Measurements from ENCODE around the gene GABRD.

Gene GABRD

GRCh38 chr1:2018217-2019171 lies 651 bp upstream of the GABRD start:
- no peak for DNase-seq (ENCODE audit: low spot score)

DNA sequence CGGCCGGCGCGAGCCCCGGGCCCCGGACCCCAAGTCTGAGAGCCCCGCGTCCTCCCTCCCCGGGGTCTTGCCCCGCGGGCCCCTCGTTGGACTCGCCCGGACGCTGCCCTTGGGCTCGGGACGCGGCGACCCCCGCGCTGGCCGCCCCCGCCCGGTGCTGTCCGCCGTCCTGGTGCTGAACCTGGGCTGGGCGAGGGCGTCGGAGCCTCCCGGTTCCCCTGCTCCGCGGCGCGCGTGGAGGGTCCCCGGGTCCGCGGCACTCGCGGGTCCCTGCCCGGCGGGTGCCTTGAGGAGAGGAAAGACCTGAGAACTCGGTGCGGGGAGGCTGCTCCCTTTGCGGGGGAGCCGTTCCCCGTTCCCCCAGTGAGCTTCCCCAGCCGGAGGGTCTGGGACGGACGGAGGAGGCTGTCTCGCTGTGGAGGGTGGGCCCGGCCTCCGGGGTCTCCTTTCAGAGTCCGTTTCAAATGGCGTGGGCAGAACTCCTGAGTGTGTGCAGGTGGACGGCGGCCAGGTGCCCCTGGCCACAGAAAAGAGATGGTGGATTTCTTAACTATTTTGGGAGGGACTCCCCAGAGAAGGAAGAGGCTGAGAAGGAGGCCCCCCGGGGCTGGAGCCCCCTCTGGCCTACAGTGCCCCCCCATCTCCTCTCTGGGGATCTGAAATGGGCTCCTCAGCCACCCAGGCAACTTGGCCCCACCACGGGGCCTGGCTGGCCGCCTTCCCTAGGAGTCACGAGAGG lies 595 bp downstream of the GABRD start:
- DNase-seq (ENCODE audit: low spot score) = no peak

DNA sequence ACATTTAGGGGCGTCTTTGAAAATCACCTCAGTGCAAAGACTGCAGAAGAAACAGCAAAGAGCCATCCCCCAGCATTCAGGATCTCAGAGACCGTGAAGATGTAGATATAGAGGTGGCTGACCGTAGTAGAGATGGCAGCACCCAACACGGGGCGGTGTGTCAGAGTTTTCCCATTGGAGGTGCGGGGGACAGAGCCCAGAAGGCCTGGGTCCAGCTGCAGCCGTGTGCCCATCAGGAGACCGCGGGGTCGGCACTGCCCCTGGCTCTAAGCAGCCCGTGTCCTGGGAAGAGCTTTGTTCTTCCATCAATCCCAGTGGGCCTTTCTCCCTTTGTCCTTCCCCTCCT lies 1.1 kb downstream of the GABRD start:
- DNase-seq (ENCODE audit: low spot score) = no peak

DNA sequence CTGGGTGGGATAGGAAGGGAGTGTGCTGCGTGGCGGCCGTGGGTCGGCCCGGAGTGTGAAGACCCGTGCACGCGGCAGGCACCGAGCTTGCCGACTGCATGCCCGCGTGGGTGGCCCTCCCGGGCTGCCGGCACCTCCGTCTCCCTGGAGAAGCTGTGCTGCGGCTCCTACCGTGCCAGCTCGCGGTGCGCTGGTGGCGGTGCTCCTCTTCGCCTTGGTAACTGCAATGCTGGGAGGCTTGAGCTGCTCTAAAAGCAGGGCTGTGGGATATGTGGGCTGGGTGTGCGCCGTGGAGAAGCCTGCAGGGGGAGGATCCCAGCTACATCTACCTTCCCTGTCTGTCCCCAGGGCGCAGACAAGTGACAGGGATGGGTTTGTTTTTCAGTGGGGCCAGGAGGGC lies 2.4 kb downstream of the GABRD start:
- no peak for DNase-seq (ENCODE audit: low spot score)

GRCh38 chr1:2022063-2022770 lies 3.1 kb downstream of the GABRD start:
- no peak for DNase-seq (ENCODE audit: low spot score)

DNA sequence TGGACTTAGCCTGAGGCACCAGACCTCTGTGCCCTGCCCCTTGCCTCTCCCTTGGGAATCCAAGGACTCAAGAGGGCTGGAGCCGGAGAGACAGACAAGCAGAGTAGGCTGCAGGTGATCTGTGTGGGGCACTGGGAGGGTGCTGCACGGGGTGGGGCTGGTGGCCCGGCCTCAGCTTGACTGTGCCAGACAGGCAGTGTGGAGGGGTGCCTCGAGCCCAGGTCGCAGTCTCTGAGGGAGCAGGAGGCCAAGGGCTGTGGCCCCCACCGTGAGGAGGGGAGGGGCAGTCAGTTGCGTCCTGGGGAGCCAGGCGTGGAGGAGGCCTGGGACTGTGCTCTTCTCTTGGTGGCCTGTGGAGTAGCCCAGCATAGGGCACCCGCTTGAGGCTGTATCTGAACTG lies 4.0 kb downstream of the GABRD start:
- DNase-seq (ENCODE audit: low spot score) = no peak

DNA sequence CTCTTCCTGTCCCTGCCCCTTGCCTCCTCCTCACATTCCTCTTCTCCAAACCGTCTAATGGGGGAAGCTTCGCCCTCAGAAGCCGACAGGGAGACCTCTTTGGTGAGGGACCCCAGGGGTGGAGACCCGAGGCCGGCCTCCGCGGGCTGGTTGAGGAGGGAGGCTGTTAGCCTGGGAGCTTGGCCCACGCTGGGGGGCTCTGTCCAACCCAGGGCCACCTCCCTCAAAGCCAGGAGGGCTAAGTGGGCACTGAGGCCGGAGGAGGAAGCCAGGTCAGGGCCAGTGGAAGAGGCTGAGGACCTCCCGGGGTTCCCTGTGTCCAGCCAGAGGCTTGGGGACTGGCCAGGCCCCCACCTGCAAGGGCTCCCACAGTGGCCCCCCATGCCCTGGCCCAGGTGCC lies 5.3 kb downstream of the GABRD start:
- DNase-seq (ENCODE audit: low spot score) = no peak

GRCh38 chr1:2024887-2025286 lies 5.7 kb downstream of the GABRD start:
- no peak for DNase-seq (ENCODE audit: low spot score)

DNA sequence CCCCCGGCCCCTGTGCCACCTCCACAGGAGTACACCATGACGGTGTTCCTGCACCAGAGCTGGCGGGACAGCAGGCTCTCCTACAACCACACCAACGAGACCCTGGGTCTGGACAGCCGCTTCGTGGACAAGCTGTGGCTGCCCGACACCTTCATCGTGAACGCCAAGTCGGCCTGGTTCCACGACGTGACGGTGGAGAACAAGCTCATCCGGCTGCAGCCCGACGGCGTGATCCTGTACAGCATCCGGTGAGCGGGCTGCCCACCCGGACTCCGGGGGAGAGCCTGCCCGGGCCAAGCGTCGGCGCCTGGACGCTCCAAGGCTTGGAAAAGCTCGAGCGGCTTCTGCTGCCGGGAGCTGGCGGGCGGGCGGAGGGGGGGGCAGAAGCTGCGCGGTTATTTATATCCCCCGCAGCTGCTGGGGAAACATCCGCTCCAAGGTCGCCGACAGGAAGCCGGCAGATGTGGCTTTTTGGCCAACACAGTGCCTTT lies 6.4 kb downstream of the GABRD start:
- DNase-seq (ENCODE audit: low spot score) = no peak

GRCh38 chr1:2027961-2028583 lies 8.9 kb downstream of the GABRD start:
- DNase-seq (ENCODE audit: low spot score) = no peak

- DNase-seq (ENCODE audit: low spot score) = no peak
Observed at GRCh38 chr1:2028870-2029560, 9.9 kb downstream of the GABRD start.

GRCh38 chr1:2029561-2029960 lies 10.4 kb downstream of the GABRD start:
- no peak for DNase-seq (ENCODE audit: low spot score)

DNA sequence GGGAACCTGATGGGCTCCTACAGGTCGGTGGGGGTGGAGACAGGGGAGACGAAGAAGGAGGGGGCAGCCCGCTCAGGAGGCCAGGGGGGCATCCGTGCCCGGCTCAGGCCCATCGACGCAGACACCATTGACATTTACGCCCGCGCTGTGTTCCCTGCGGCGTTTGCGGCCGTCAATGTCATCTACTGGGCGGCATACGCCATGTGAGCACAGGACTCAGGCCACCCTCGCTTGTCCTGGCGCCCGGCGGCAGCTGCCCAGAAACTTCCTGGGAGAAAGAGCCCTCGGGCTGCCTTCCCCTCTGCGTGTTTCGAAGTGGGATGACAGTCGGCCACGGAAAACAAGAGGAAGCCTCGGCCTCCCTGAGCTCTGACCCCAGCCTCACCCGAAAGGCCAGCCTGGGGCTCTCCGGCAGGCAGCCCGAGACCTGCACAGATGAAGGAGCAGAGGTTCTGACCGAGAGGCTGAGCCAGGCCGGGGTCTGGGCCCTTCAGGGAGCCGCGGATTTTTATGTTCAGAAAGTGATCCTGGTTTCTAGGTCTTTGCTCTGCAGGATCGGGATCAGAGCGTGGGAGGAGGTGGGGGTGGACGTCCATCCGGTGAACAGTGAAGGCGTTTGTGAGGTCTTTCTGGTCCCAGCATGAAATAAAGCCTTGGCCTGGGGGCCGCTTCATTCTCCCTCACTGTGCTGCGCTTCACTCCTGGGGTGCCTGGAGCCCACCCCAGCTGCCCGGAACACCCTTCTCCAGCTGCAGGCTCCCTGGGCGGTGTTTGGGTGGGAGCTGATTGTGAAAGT lies 11.1 kb downstream of the GABRD start:
- DNase-seq (ENCODE audit: low spot score) = no peak

DNA sequence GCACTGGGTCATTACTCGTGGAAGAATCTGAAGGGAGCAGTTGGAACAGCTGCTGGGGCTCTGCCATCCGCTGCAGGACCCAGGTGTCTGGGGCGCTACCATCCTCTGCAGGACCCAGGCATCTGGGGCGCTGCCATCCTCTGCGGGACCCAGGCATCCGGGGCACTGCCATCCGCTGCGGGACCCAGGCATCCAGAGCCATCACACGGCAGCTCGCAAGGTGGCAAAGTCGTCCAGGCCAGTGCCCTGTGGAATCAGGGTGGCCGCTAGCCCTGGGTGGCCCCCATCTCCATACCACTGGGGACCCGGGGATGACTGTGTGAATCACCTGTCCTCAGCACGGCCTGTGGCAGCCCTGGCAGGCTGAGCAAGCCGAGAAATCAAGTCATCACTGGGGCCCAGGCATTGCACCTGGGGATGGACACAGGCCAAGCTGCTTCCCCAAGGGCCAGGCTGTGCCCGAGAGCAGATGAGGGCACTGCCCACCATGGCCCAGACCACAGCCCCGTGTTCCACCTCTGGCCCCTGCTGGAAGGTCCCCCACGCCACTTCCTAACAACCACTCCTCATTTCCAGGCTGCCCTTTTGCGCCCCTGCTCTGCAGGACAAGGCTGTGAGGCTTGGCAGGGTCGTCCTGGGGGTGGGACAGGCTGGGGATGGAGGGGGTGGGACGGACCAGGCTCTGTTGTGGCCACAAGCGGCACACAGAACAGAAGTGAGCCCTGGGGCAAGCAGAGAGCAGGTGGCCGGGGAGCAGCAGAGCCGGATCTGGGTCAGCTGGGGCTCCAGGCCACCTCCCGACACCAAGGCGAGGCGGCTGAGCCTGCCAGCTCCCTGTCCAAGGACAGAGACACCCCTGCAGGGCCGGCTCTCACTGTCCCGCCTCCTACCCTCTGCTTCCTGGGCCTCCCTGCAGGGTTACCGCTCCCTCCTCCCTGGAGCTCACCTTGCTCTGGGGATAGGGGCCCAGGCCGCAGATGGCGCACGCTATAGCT lies 12.7 kb downstream of the GABRD start:
- no peak for DNase-seq (ENCODE audit: low spot score)

DNA sequence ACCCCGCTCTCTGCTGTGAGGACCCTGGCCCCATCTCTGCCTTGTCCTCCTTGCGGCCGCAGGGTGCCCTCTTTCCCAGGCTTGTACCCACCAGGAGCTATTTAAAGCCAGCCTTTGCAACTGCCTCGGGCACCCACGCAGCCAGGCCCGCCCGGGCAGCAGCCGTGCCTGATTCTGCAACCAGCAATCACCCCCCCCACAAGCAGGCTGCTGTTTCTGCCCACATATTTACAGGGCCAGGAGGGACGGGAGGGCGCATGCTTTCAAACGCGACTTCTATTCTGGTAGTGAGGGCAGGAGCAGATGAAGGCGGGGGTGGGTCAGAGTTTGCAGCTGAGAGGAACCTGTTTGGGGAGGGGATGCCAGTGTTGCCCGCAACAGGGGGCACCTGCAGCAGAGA lies 13.6 kb downstream of the GABRD start:
- no peak for DNase-seq (ENCODE audit: low spot score)

DNA sequence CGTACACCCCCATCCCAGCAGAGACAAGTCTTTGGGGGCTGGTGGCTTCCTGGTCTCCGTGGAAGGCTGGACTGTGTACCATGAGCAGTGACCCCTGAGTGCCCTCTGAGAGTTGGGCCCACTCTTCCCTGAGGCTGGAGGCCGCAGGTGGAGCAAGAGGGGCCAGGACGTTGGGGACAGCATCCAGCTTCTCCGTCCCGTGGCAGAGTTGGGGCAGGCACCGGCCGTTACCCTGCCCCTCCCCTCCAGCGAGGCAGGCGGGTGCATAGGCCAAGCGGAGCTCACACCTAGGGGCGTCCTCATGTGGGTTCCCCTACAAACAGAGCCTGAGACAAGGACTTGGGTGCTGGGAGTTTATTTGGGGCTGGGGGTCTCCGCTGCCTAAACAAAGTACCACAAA lies 14.0 kb downstream of the GABRD start:
- DNase-seq (ENCODE audit: low spot score) = no peak

DNA sequence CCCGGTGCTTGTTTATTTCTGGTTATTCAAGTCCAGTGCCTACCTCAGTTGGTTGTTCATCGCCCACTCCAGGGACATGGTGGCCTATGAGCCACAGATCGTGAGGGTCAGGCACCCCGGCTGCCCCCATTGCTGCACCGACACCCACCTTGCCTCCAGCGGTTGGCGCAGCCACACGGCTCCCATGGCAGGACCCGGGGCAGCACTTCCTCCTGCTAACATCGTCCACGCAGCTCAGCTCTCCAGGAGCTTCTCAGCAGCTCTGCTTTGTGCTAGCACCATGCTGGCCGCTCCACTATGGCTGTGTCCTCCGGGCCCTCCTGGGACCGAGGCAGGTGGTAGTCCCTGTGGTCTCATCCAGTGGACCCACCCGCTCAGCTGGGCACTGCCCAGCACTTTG lies 17.1 kb downstream of the GABRD start:
- DNase-seq (ENCODE audit: low spot score) = no peak

- DNase-seq (ENCODE audit: low spot score) = no peak
Observed at GRCh38 chr1:2037314-2037979, 18.3 kb downstream of the GABRD start.

DNA sequence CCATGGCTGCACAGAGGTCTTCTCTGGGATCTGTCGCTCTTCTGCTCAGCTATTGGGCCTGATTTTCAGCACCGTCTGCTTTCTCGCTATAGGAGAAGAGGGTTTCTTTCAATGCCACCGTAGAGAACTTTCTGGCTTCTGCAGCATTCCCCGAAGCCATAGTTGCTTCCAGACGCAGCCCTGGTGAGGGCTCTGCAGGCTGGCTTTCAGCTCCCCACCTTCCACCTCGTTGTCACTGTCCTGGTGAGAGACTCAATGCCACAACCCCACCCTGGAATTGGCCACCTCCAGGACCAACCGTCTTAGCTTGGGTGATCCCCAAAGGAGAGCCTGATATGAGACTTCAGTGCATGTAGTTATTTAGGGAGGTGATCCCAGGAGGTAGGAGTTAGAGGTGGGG lies 19.1 kb downstream of the GABRD start:
- no peak for DNase-seq (ENCODE audit: low spot score)
